SK-N-SH treated with all-trans-retinoic acid at 6 μM for 48 hours (cell line): ENCODE results near the gene KLK1.
"Not testable (repeated sequence)": the region's sequence is repeated elsewhere in the genome, so short reads cannot be mapped to it uniquely, and the experiment has no call there.

ENCODE experiments used
- ATAC-seq: fragments of 200-7000 bp; cut with Tn5 transposase; 3 replicates; pipeline ENCODE4 v1.9.1; 2020; ENCODE audit warnings: mild to moderate bottlenecking, moderate library complexity
- RARB ChIP-seq: fragments of 250-450 bp; sonication (Bioruptor Pico); IDR thresholded peaks from 2 replicates; pipeline ENCODE4 v1.8.0; 2021; ENCODE audit warnings: mild to moderate bottlenecking, moderate library complexity

Gene KLK1

DNA sequence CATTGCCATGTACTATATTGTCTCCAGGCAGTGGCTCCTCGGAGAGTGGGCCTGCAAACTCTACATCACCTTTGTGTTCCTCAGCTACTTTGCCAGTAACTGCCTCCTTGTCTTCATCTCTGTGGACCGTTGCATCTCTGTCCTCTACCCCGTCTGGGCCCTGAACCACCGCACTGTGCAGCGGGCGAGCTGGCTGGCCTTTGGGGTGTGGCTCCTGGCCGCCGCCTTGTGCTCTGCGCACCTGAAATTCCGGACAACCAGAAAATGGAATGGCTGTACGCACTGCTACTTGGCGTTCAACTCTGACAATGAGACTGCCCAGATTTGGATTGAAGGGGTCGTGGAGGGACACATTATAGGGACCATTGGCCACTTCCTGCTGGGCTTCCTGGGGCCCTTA, 52.7 kb downstream of the KLK1 start:
- TF ChIP-seq RARB (CRISPR knock-in tag): no peak
- ATAC-seq: no peak

DNA sequence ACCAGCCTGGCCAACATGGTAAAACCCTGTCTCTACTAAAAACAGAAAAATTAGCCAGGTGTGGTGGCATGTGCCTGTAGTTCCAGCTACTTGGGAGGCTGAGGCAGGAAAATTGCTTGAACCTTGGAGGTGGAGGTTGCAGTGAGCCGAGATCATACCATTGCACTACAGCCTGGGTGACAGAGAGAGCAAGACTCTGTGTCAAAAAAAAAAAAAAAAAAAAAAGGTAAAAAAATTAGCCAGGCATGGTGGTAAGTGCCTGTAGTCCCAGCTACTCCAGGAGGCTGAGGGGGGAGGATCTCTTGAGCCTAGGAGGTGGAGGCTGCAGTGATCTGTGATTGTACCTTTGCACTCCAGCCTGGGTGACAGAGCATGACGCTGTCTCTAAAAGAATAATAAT, 53.4 kb downstream of the KLK1 start, which contains the start of gene GPR32:
Gene GPR32 (plus strand): TSS at position 301 of the 400 bp plus-strand sequence. CDS start 137 bp downstream, outside the sequence.
- not testable (repeated sequence) for ATAC-seq
